ENCODE measurements around the gene FAM107A. TPM values are rescaled to one million over a fixed set of nuclear protein-coding genes. Genes with fewer than 3 reads are reported as not detected.

Gene FAM107A
- total RNA-seq, 2 experiments from 2014 or later, result not detected

GRCh38 chr3:58560771-58561311 lies 16.4 kb downstream of the FAM107A start:
- no peaks in the 10 kb centered on the region for H3K36me3 Mint-ChIP-seq (ENCODE audit: low read depth)
- no peak for DNase-seq
- no peaks in the 10 kb centered on the region for H3K4me1 Mint-ChIP-seq
- no peaks in the 10 kb centered on the region for H3K9me3 Mint-ChIP-seq
- no peak overlapping the region for H3K4me3 Mint-ChIP-seq
- H3K27ac Mint-ChIP-seq, result no peak overlapping the region
- CTCF ChIA-PET, result interaction anchor here (1.9 kb wide), 1 partner anchor 8 kb away, joined by 9 read pairs; no protein-coding TSS in a partner anchor
- POLR2A ChIA-PET, result no interaction called here
- H3K27me3 Mint-ChIP-seq, result peaks cover 6% of the 10 kb centered on the region

DNA sequence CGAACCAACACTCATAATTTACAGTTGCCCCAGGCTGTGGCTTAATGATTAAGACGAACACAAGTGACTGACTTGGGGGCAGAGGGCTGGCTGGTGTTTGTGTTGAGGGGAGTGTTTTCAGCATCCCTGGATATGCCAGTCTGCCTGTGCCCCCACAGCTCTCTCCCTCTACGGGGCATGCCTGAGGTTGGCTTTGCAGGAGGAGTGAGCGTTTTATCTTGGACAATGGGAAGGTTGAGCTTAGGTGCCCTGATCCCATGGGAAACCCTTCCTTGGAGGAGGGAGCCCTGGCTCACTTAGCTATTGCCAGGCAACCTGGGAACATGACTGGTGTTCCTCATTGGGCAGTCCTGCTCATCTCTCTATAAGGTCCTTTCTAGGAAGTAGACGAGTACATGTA lies 17.6 kb downstream of the FAM107A start:
- Mint-ChIP-seq H3K36me3 (ENCODE audit: low read depth) (no peaks in the 10 kb centered on the region), H3K4me3 (no peak overlapping the region), H3K27ac (no peak overlapping the region), H3K27me3 (peaks cover 8% of the 10 kb centered on the region), H3K9me3 (no peaks in the 10 kb centered on the region), H3K4me1 (no peaks in the 10 kb centered on the region)
- no peak for DNase-seq
- ChIA-PET POLR2A (no interaction called here), CTCF (interaction anchor here (0.7 to 1.9 kb wide), 2 partner anchors 9 to 252 kb away, joined by 4 to 9 read pairs; no protein-coding TSS in a partner anchor)

DNA sequence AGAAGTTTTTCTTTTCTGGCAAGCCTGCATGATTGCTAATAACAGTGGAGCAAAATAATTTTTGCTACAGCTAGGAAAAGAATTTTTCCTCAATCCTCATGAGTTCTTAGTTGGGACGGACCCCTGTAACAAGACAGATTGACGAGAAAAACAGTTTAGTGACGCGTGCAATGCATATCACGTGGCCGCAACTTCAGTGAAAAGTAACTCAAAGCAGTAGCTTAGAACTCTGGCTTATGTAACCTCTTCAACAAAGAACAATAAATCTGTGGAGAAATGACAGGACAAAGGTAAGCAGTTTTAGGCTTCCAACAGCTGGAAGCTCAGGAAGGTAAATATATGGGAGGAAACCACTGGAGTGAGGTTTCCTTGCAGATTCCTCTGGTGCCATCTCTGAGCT lies 19.7 kb downstream of the FAM107A start:
- Mint-ChIP-seq H3K27me3 (peaks cover 6% of the 10 kb centered on the region), H3K4me3 (no peak overlapping the region), H3K4me1 (no peaks in the 10 kb centered on the region), H3K36me3 (ENCODE audit: low read depth) (no peaks in the 10 kb centered on the region), H3K9me3 (no peaks in the 10 kb centered on the region), H3K27ac (no peak overlapping the region)
- no peak for DNase-seq
- CTCF ChIA-PET, result interaction anchor here (0.9 to 2.5 kb wide), 4 partner anchors 9 to 73 kb away, joined by 3 to 9 read pairs (median 4); no protein-coding TSS in a partner anchor
- POLR2A ChIA-PET, result no interaction called here

DNA sequence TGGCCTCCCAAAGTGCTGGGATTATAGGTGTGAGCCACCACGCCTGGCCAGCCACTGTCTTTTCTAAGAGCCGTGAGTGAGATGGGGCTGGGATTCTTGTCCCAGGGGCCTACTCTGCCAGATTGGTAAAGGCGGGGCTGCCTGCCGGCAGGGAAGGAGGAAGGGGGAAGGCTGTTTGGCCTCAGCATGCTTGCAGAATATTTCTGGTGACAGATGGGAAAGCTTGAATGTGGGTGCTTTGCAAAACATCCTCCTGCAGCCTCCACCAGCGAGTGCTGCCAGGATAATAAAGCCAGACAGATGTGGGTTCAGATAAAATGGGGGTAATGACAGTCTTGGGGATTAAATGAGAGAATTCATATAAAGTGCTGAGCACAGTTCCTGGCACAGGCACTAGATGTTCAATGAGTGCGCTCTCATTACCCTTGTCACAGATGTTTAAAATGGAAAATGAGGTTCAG lies 20.4 kb downstream of the FAM107A start:
- Mint-ChIP-seq H3K27me3 (peaks cover 12% of the 10 kb centered on the region), H3K9me3 (no peaks in the 10 kb centered on the region), H3K4me1 (no peaks in the 10 kb centered on the region), H3K36me3 (ENCODE audit: low read depth) (no peaks in the 10 kb centered on the region), H3K4me3 (no peak overlapping the region), H3K27ac (no peak overlapping the region)
- ChIA-PET CTCF (interaction anchor here (0.9 to 2.5 kb wide), 3 partner anchors 10 to 44 kb away, joined by 4 to 9 read pairs (median 4); no protein-coding TSS in a partner anchor), POLR2A (no interaction called here)
- DNase-seq, result no peak

DNA sequence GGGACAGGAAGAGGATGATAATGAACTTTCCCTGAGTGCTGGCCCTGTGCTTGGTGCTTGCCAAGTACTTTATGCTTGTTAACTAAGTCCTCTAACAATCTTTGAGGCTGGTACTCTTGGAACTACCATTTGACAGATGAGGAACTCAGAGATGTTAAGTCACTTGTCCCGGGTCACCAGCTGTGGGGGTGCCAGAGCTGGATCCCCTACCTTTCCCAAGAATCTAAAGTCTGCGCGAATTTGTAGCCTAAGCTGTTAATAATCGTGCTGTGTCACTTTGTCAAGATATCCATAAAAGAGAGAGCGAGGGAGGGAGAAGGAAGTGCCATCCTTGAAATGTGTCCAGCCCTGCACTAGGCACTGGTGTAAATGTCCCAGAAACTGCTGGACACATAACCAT lies 21.2 kb downstream of the FAM107A start:
- no peak for DNase-seq
- Mint-ChIP-seq H3K36me3 (ENCODE audit: low read depth) (no peaks in the 10 kb centered on the region), H3K4me1 (no peaks in the 10 kb centered on the region), H3K27me3 (peaks cover 12% of the 10 kb centered on the region), H3K4me3 (no peak overlapping the region), H3K27ac (no peak overlapping the region), H3K9me3 (peaks cover 3% of the 10 kb centered on the region)
- POLR2A ChIA-PET, result no interaction called here
- CTCF ChIA-PET, result interaction anchor here (0.9 to 2.5 kb wide), 2 partner anchors 14 to 72 kb away, joined by 3 to 9 read pairs; no protein-coding TSS in a partner anchor

DNA sequence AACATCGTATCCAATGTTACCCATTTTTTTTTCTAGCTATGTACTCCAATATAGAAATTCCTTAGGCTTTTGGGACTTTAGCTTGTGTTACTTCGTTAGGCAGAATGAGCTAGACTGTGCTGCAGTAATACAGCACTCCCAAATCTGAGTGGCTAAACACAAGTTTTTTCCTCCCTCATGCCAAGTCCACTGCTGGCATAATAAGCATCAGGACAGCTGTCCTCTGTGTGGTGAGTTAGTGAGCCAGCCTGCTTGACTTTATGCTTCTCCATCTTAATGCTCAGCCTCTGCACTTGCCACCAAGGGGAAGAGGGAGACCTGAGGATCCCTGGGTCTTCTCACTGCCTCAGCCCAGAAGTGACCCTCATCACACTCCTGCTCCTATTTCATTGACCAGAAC lies 22.0 kb downstream of the FAM107A start:
- Mint-ChIP-seq H3K36me3 (ENCODE audit: low read depth) (no peaks in the 10 kb centered on the region), H3K4me1 (no peaks in the 10 kb centered on the region), H3K9me3 (peaks cover 3% of the 10 kb centered on the region), H3K27ac (no peak overlapping the region), H3K4me3 (no peak overlapping the region), H3K27me3 (peaks cover 12% of the 10 kb centered on the region)
- DNase-seq, result no peak
- POLR2A ChIA-PET, result no interaction called here
- CTCF ChIA-PET, result interaction anchor here (0.9 to 1.0 kb wide), 2 partner anchors 15 to 73 kb away, joined by 3 read pairs; no protein-coding TSS in a partner anchor

DNA sequence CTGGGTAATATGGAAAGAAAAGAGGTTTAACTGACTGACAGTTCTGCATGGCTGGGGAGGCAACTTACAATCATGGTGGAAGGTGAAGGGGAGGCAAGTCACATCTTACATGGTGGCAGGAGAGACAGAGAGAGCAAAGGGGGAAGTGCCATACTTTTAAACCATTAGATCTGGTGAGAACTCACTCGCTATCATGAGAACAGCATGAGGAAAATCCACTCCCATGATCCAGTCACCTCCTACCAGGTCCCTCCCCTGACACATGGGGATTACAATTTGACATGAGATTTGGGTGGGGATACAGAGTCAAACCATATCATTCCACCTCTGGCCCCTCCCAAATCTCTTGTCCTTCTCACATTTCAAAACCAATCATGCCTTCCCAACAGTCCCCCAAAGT lies 24.2 kb downstream of the FAM107A start:
- H3K9me3 Mint-ChIP-seq, result peaks cover 3% of the 10 kb centered on the region
- H3K27ac Mint-ChIP-seq, result no peak overlapping the region
- ChIA-PET POLR2A (no interaction called here), CTCF (no interaction called here)
- no peak overlapping the region for H3K4me3 Mint-ChIP-seq
- no peaks in the 10 kb centered on the region for H3K4me1 Mint-ChIP-seq
- H3K36me3 Mint-ChIP-seq (ENCODE audit: low read depth), result no peaks in the 10 kb centered on the region
- DNase-seq, result no peak
- H3K27me3 Mint-ChIP-seq, result peaks cover 12% of the 10 kb centered on the region

DNA sequence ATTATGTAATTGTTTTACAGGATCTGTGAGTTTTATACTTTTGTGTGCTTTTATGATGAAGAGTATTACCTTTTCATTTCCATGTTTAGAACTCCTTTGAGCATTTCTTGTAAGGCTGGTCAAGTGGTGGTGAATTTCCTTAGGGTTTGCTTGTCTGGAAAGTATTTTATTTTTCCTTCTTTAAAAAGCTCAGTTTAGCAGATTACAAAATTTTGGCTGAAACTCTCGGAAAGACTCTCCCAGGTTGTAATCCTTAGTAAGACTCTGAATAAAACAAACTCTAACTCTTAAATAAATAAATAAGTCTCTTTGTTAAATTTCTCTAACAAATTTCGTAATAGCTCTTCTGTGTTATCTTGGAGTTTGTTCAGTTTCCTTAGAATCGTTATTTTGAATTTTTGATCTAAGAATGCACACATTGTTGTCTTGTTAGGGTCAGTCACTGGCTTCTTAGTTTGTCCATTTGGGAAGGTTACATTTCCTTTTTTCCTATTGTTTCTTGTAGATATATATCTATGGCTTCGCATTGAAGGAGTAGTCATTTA lies 25.5 kb downstream of the FAM107A start:
- no peaks in the 10 kb centered on the region for H3K4me1 Mint-ChIP-seq
- CTCF ChIA-PET, result interaction anchor here (0.6 kb wide), 1 partner anchor 17 kb away, joined by 3 read pairs; no protein-coding TSS in a partner anchor
- H3K27ac Mint-ChIP-seq, result no peak overlapping the region
- POLR2A ChIA-PET, result no interaction called here
- H3K27me3 Mint-ChIP-seq, result peaks cover 13% of the 10 kb centered on the region
- no peaks in the 10 kb centered on the region for H3K36me3 Mint-ChIP-seq (ENCODE audit: low read depth)
- DNase-seq, result no peak
- peaks cover 3% of the 10 kb centered on the region for H3K9me3 Mint-ChIP-seq
- no peak overlapping the region for H3K4me3 Mint-ChIP-seq

GRCh38 chr3:58544541-58544940 lies 32.6 kb downstream of the FAM107A start:
- no peaks in the 10 kb centered on the region for H3K9me3 Mint-ChIP-seq
- ChIA-PET POLR2A (no interaction called here), CTCF (no interaction called here)
- H3K4me3 Mint-ChIP-seq, result no peak overlapping the region
- no peak for DNase-seq
- no peaks in the 10 kb centered on the region for H3K36me3 Mint-ChIP-seq (ENCODE audit: low read depth)
- H3K27ac Mint-ChIP-seq, result no peak overlapping the region
- no peaks in the 10 kb centered on the region for H3K4me1 Mint-ChIP-seq
- peaks cover 17% of the 10 kb centered on the region for H3K27me3 Mint-ChIP-seq

- POLR2A ChIA-PET, result no interaction called here
- Mint-ChIP-seq H3K36me3 (ENCODE audit: low read depth) (no peaks in the 10 kb centered on the region), H3K27ac (no peak overlapping the region), H3K4me3 (no peak overlapping the region), H3K27me3 (peaks cover 12% of the 10 kb centered on the region), H3K4me1 (peaks cover 6% of the 10 kb centered on the region), H3K9me3 (no peaks in the 10 kb centered on the region)
- CTCF ChIA-PET, result interaction anchor here (2.4 kb wide), 1 partner anchor 234 kb away, joined by 8 read pairs; the partner anchor contains the start of genes HTD2 and RPP14
- peak; percentile 0 for DNase-seq
Observed at GRCh38 chr3:58540176-58540858, 36.9 kb downstream of the FAM107A start.

GRCh38 chr3:58539626-58540025 lies 37.6 kb downstream of the FAM107A start:
- DNase-seq, result peak; percentile 5
- ChIA-PET CTCF (interaction anchor here (2.4 kb wide), 1 partner anchor 233 kb away, joined by 8 read pairs; the partner anchor contains the start of genes HTD2 and RPP14), POLR2A (no interaction called here)
- H3K4me3 Mint-ChIP-seq, result no peak overlapping the region
- H3K36me3 Mint-ChIP-seq (ENCODE audit: low read depth), result no peaks in the 10 kb centered on the region
- no peaks in the 10 kb centered on the region for H3K9me3 Mint-ChIP-seq
- peaks cover 10% of the 10 kb centered on the region for H3K27me3 Mint-ChIP-seq
- no peak overlapping the region for H3K27ac Mint-ChIP-seq
- H3K4me1 Mint-ChIP-seq, result peaks cover 6% of the 10 kb centered on the region

GRCh38 chr3:58537412-58538301 lies 39.5 kb downstream of the FAM107A start:
- CTCF ChIA-PET, result interaction anchor here (1.0 to 3.4 kb wide), 3 partner anchors 31 to 231 kb away, joined by 6 to 10 read pairs (median 8); partner anchors contain the start of genes HTD2, KCTD6 and RPP14
- H3K4me1 Mint-ChIP-seq, result peaks cover 11% of the 10 kb centered on the region
- H3K27me3 Mint-ChIP-seq, result peaks cover 2% of the 10 kb centered on the region
- H3K4me3 Mint-ChIP-seq, result no peak overlapping the region
- H3K36me3 Mint-ChIP-seq (ENCODE audit: low read depth), result no peaks in the 10 kb centered on the region
- no peaks in the 10 kb centered on the region for H3K9me3 Mint-ChIP-seq
- H3K27ac Mint-ChIP-seq, result no peak overlapping the region
- POLR2A ChIA-PET, result no interaction called here
- DNase-seq, result no peak
